ENCODE results near the gene PGAM1. TPM values are rescaled to one million over a fixed set of nuclear protein-coding genes. Genes with fewer than 3 reads are reported as not detected.
"Not testable (repeated sequence)": the region's sequence is repeated elsewhere in the genome, so short reads cannot be mapped to it uniquely, and the experiment has no call there.

PGAM1 gene
- total RNA-seq, 6 donors from 2014 or later: 55.5 to 184 (median 137) TPM

- Histone ChIP-seq H3K4me1 (peaks cover 0 to 27% (median 14%) of the 10 kb centered on the region in 4 donors), H3K27ac (peak overlapping the region in 3 of 4 donors; percentile 42 to 70 (median 68)), H3K9me3 (no peaks in the 10 kb centered on the region), H3K27me3 (no peaks in the 10 kb centered on the region), H3K4me3 (no peak overlapping the region), H3K36me3 (peaks cover 24 to 99% (median 85%) of the 10 kb centered on the region in 4 donors)
- TF ChIP-seq POLR2A (IDR thresholded peaks at IDR 0.05): no peak
- no peak for TF ChIP-seq CTCF (IDR thresholded peaks at IDR 0.05)
- TF ChIP-seq POLR2AphosphoS5 (IDR thresholded peaks at IDR 0.05): no peak
- no peak for TF ChIP-seq EP300 (IDR thresholded peaks at IDR 0.05)
- ATAC-seq (ENCODE audit: low FRiP score in 2 of 2) (no peak), DNase-seq (no peak)
- 87 to 100% methylated on average over 3 to 7 of the region's 7 CpGs for WGBS, 2 donors
Observed at GRCh38 chr10:97465982-97466381, 40.0 kb downstream of the PGAM1 start.

GRCh38 chr10:97466755-97467154 lies 40.8 kb downstream of the PGAM1 start:
- Histone ChIP-seq H3K27ac (peak overlapping the region in 3 of 4 donors; percentile 32 to 70 (median 68)), H3K4me1 (peaks cover 0 to 27% (median 14%) of the 10 kb centered on the region in 4 donors), H3K4me3 (no peak overlapping the region), H3K27me3 (no peaks in the 10 kb centered on the region), H3K36me3 (peaks cover 19 to 99% (median 80%) of the 10 kb centered on the region in 4 donors), H3K9me3 (no peaks in the 10 kb centered on the region)
- WGBS, 2 donors: 80 to 88% methylated on average over 4 of the region's 4 CpGs
- no peak for DNase-seq
- no peak for TF ChIP-seq CTCF (IDR thresholded peaks at IDR 0.05)
- no peak for TF ChIP-seq POLR2A (IDR thresholded peaks at IDR 0.05)
- TF ChIP-seq EP300 (IDR thresholded peaks at IDR 0.05): no peak
- no peak for TF ChIP-seq POLR2AphosphoS5 (IDR thresholded peaks at IDR 0.05)
- no peak for ATAC-seq (ENCODE audit: low FRiP score in 2 of 2)

- WGBS, 2 donors: 77 to 78% methylated on average over 2 to 3 of the region's 3 CpGs
- Histone ChIP-seq H3K9me3 (no peaks in the 10 kb centered on the region), H3K4me1 (peaks cover 0 to 27% (median 14%) of the 10 kb centered on the region in 4 donors), H3K27me3 (no peaks in the 10 kb centered on the region), H3K36me3 (peaks cover 15 to 99% (median 76%) of the 10 kb centered on the region in 4 donors), H3K27ac (peak overlapping the region; percentile 54 to 78 (median 66)), H3K4me3 (no peak overlapping the region)
- TF ChIP-seq POLR2A (IDR thresholded peaks at IDR 0.05): no peak
- no peak for TF ChIP-seq EP300 (IDR thresholded peaks at IDR 0.05)
- no peak for TF ChIP-seq CTCF (IDR thresholded peaks at IDR 0.05)
- TF ChIP-seq POLR2AphosphoS5 (IDR thresholded peaks at IDR 0.05): no peak
- no peak for DNase-seq
- no peak for ATAC-seq (ENCODE audit: low FRiP score in 2 of 2)
Observed at GRCh38 chr10:97468162-97468561, 42.2 kb downstream of the PGAM1 start.

- Histone ChIP-seq H3K27ac (peak overlapping the region; percentile 54 to 78 (median 66)), H3K36me3 (peaks cover 15 to 99% (median 76%) of the 10 kb centered on the region in 4 donors), H3K4me1 (peaks cover 0 to 27% (median 11%) of the 10 kb centered on the region in 4 donors)
- not testable (repeated sequence) for H3K4me3 ChIP-seq, H3K9me3 ChIP-seq, H3K27me3 ChIP-seq
- peak; percentile 71 to 77 for DNase-seq
- WGBS, 2 donors: 59 to 74% methylated on average over 7 to 12 of the region's 12 CpGs
- TF ChIP-seq POLR2A (IDR thresholded peaks at IDR 0.05) (peak in 1 of 4 donors; percentile 43), EP300 (IDR thresholded peaks at IDR 0.05) (peak in 3 of 4 donors; percentile 22 to 55 (median 32)), POLR2AphosphoS5 (IDR thresholded peaks at IDR 0.05) (peak in 1 of 2 donors; percentile 39)
- peak; percentile 44 to 90 for ATAC-seq (ENCODE audit: low FRiP score in 2 of 2)
Observed at GRCh38 chr10:97468781-97469180, 42.8 kb downstream of the PGAM1 start.

- H3K4me3 ChIP-seq: no peak overlapping the region
- TF ChIP-seq EP300 (IDR thresholded peaks at IDR 0.05) (no peak), POLR2AphosphoS5 (IDR thresholded peaks at IDR 0.05) (no peak)
- peaks cover 0 to 30% (median 8%) of the 10 kb centered on the region in 4 donors for H3K4me1 ChIP-seq
- DNase-seq (no peak), ATAC-seq (ENCODE audit: low FRiP score in 2 of 2) (no peak)
- no peaks in the 10 kb centered on the region for H3K27me3 ChIP-seq
- no peaks in the 10 kb centered on the region for H3K9me3 ChIP-seq
- peaks cover 35 to 95% (median 66%) of the 10 kb centered on the region in 4 donors for H3K36me3 ChIP-seq
- peak overlapping the region in 2 of 4 donors; percentile 41 to 61 for H3K27ac ChIP-seq
- 96 to 99% methylated on average over 4 of the region's 4 CpGs for WGBS, 2 donors
Observed at GRCh38 chr10:97474918-97475317, 48.9 kb downstream of the PGAM1 start.

Measured in upper lobe of left lung (tissue), 6 donors.